ENCODE measurements around the gene ST6GAL1. TPM values are rescaled to one million over a fixed set of nuclear protein-coding genes. Genes with fewer than 3 reads are reported as not detected.

The ST6GAL1 gene
- total and polyA plus RNA-seq, 2 of the 8 experiments (the other 6 are each of a cell fraction or from before 2014, with no cell fraction given) = 62.8 to 80.9 TPM

DNA sequence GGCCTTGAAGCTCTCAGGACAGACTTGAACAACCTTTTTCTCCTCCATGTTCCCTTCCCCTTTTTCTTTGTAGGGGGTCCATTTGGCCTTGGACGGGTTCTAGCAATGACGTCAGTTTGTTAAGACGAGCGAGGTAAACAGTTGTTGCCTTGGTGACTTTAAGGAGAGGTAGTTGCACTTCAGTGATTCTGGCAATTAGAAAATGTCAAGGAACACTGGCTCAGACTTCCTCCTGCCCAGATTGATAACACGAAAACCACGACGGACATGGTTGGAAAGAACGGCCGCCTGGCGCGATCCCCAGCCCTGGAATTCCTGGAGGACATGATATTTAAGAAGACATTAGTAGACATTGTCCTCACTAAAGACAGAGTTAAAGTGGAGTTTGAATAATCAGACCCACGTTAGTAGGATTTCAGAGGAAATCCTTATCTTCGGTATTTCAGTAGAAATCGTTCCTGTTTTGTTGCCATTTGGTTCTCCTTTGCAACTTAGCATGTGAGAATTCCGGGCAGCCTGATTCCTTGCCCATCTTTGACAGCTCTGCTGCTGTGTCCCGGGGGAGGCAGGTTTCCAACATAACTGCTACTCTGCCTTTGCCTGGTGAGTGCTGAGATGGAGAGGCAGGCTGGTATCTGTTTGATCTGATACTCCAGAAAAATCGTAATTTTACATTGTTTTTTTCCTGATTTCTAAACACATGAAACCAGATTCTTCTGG is 87.3 kb downstream of the ST6GAL1 start:
- Histone ChIP-seq H3K9me3 (ENCODE audit: insufficient read depth in 2 of 2, low read depth in 1 of 2, low read length in 1 of 2) (no peaks in the 10 kb centered on the region), H3K4me1 (replicated peaks in 1 of 4; ENCODE audit: control insufficient read depth in 3 of 4, insufficient read depth in 4 of 4, low read length in 3 of 4) (no peaks in the 10 kb centered on the region; a peak in 2 of 7 replicates), H3K9ac (replicated peaks in 1 of 4; ENCODE audit: extremely low read depth in 1 of 4, low read depth in 3 of 4, low read length in 3 of 4) (no peak overlapping the region), H3K27me3 (replicated peaks in 1 of 4; ENCODE audit: control insufficient read depth in 3 of 4, extremely low read depth in 1 of 4, insufficient read depth in 3 of 4, low read length in 3 of 4) (no peaks in the 10 kb centered on the region), H3K27ac (ENCODE audit: low read depth, low read length) (no peak overlapping the region), H2BK12ac (ENCODE audit: low read depth, low read length) (no peak overlapping the region), H2BK20ac (ENCODE audit: low read length) (no peak overlapping the region), H3K4me3 (ENCODE audit: extremely low read depth in 1 of 4, insufficient read depth in 2 of 4, low read depth in 3 of 4, low read length in 4 of 4) (no peak overlapping the region), H3K79me2 (ENCODE audit: control insufficient read depth in 1 of 2, insufficient read depth in 2 of 2, low read length in 2 of 2) (peaks cover 0 to 31% of the 10 kb centered on the region in 2 experiments; a peak in 3 of 4 replicates), H3K4ac (replicated peaks; ENCODE audit: insufficient read length, low read depth, low read length) (no peak overlapping the region), H4K91ac (replicated peaks; ENCODE audit: insufficient read length, low read length) (no peak overlapping the region), H3K36me3 (ENCODE audit: control insufficient read depth in 2 of 4, insufficient read depth in 4 of 4, low read length in 3 of 4) (peaks cover 0 to 5% (median 2%) of the 10 kb centered on the region in 4 experiments; a peak in 3 of 8 replicates), H3K23ac (ENCODE audit: insufficient read length) (no peak overlapping the region), H3K23me2 (ENCODE audit: low read depth, low read length) (no peaks in the 10 kb centered on the region), H4K5ac (ENCODE audit: insufficient read length, low read depth, low read length) (no peak overlapping the region), H2BK5ac (ENCODE audit: low read depth, low read length) (no peak overlapping the region), H2AFZ (ENCODE audit: low read length) (no peak overlapping the region), H3K56ac (replicated peaks; ENCODE audit: insufficient read length, low read depth, low read length) (no peak overlapping the region), H2AK5ac (ENCODE audit: low read depth, low read length) (no peak overlapping the region), H3K79me1 (ENCODE audit: low read depth, low read length) (peaks cover 11% of the 10 kb centered on the region; the same call in 1 of the 2 replicates), H4K20me1 (replicated peaks in 1 of 2; ENCODE audit: control insufficient read depth in 1 of 2, insufficient read depth in 2 of 2, low read length in 2 of 2) (peaks cover 2 to 7% of the 10 kb centered on the region in 2 experiments), H3K4me2 (ENCODE audit: insufficient read depth in 1 of 2, low read depth in 2 of 2, low read length in 2 of 2) (no peak overlapping the region), H3K18ac (ENCODE audit: extremely low read depth, low read length) (no peak overlapping the region), H4K8ac (ENCODE audit: extremely low read depth, insufficient read depth, low read length) (no peak overlapping the region), H2BK15ac (ENCODE audit: low read length) (no peak overlapping the region), H2BK120ac (replicated peaks; ENCODE audit: low read depth, low read length) (no peak overlapping the region), H3K14ac (ENCODE audit: insufficient read length) (no peak overlapping the region)
- CTCF ChIA-PET (ENCODE audit: partially characterized antibody) = interaction anchor here (1.1 to 1.6 kb wide), 5 partner anchors 10 to 168 kb away, joined by 3 to 4 read pairs (median 3); no protein-coding TSS in a partner anchor
- FAIRE-seq (no peak), DNase-seq (ENCODE audit: low read depth in 1 of 2, low spot score in 2 of 2) (peak in 1 of 2 experiments; percentile 26)
- POLR2A ChIA-PET (ENCODE audit: partially characterized antibody) = no interaction called here
- 90% methylated on average over 17 of the region's 17 CpGs; no CpG with 5 or more reads in 1 of the 2 experiments for WGBS, 2 experiments (ENCODE audit: extremely low coverage in 1 of 2, insufficient coverage in 1 of 2, insufficient read length in 1 of 2, insufficient replicate concordance in 2 of 2, low coverage in 1 of 2, low lambda C conversion rate in 2 of 2, missing lambda C conversion rate in 1 of 2)
- TF ChIP-seq CHD2 (IDR thresholded peaks at IDR 0.05; ENCODE audit: low read length) = no peak
- TF ChIP-seq RAD21 (IDR thresholded peaks at IDR 0.05 in 1 of 2, conservative IDR thresholded peaks at IDR 0.05 in 1 of 2; ENCODE audit: low read depth in 2 of 2, low read length in 2 of 2) = no peak
- TF ChIP-seq RFX5 (IDR thresholded peaks at IDR 0.05; ENCODE audit: borderline replicate concordance, low read depth, low read length) = no peak
- no peak for TF ChIP-seq TAF1 (IDR thresholded peaks at IDR 0.05; ENCODE audit: low read depth, low read length)
- no peak for TF ChIP-seq CREB1 (IDR thresholded peaks at IDR 0.05)
- no peak for TF ChIP-seq SUZ12 (IDR thresholded peaks at IDR 0.05; ENCODE audit: low read length)
- TF ChIP-seq GABPA (IDR thresholded peaks at IDR 0.05; ENCODE audit: borderline replicate concordance, insufficient read depth, low read length) = no peak
- TF ChIP-seq TCF12 (IDR thresholded peaks at IDR 0.05; ENCODE audit: low read depth, low read length) = no peak

Data from H1 (cell line).